Subcutaneous adipose tissue (tissue), 4 donors: Measurements from ENCODE around the gene PARVB. TPM values are rescaled to one million over a fixed set of nuclear protein-coding genes. Genes with fewer than 3 reads are reported as not detected.

ENCODE experiments used
- CTCF ChIP-seq: fragments of 450-650 bp; IDR thresholded peaks from one replicate; pipeline ENCODE4 v1.5.1; 2016; ENCODE audit warnings: low read depth, mild to moderate bottlenecking, control low read depth, antibody characterized with exemption, moderate library complexity
- total RNA-seq, 4 donors: library from RNA; depleted of rRNA; stranded (reverse); fragments of >200 nt; gene quantifications; one replicate each; pipeline ENCODE4 v1.1.0, GENCODE V29; 2016

PARVB gene
- total RNA-seq, 4 donors from 2014 or later = 47.8 to 175 (median 52.8) TPM

GRCh38 chr22:44183287-44183588, 159.1 kb downstream of the PARVB start:
- no peak for TF ChIP-seq CTCF

GRCh38 chr22:44184006-44184405, 159.9 kb downstream of the PARVB start:
- TF ChIP-seq CTCF = no peak

GRCh38 chr22:44185237-44186120, 161.4 kb downstream of the PARVB start:
- TF ChIP-seq CTCF = no peak

GRCh38 chr22:44186121-44186510, 162.0 kb downstream of the PARVB start:
- no peak for TF ChIP-seq CTCF

GRCh38 chr22:44186737-44187136, 162.6 kb downstream of the PARVB start:
- no peak for TF ChIP-seq CTCF

GRCh38 chr22:44187652-44188230, 163.6 kb downstream of the PARVB start:
- TF ChIP-seq CTCF = no peak

- no peak for TF ChIP-seq CTCF
Observed at GRCh38 chr22:44188316-44188715, 164.2 kb downstream of the PARVB start.
